DOHH2 (cell line): ENCODE results near the gene DMD.

Experiments used
- H3F3A ChIP-seq: fragments of 200-600 bp; sonication (generic), shearing (Covaris generic); 2 replicates; pipeline ENCODE4 v1.6.0; 2016; ENCODE audit warnings: antibody characterized with exemption, mild to moderate bottlenecking; ENCODE audit not compliant: control insufficient read depth, insufficient read depth
- H3K27ac ChIP-seq: fragments of 200-600 bp; sonication (generic); 2 replicates; pipeline ENCODE4 v1.5.1; 2014; ENCODE audit warnings: low read depth, mild to moderate bottlenecking, low read length, moderate library complexity
- H3K27me3 ChIP-seq: fragments of 200-600 bp; sonication (generic); 2 replicates; pipeline ENCODE4 v1.6.1; 2014; ENCODE audit warnings: mild to moderate bottlenecking, low read length, mixed read lengths; ENCODE audit not compliant: control insufficient read depth
- H3K36me3 ChIP-seq: fragments of 200-600 bp; sonication (generic); 2 replicates; pipeline ENCODE4 v1.6.1; 2014; ENCODE audit warnings: mild to moderate bottlenecking, low read length, moderate library complexity, mixed read lengths; ENCODE audit not compliant: control insufficient read depth
- H3K4me1 ChIP-seq: fragments of 200-600 bp; sonication (generic); 2 replicates; pipeline ENCODE4 v1.6.1; 2014; ENCODE audit warnings: mild to moderate bottlenecking, low read length, mixed read lengths; ENCODE audit not compliant: control insufficient read depth
- H3K4me2 ChIP-seq: fragments of 200-600 bp; sonication (generic); 2 replicates; pipeline ENCODE4 v1.6.0; 2014; ENCODE audit warnings: mild to moderate bottlenecking, low read length, moderate library complexity
- H3K4me3 ChIP-seq: fragments of 200-600 bp; sonication (generic); 2 replicates; pipeline ENCODE4 v1.5.1; 2014; ENCODE audit warnings: mild to moderate bottlenecking, low read length, mixed read lengths
- H3K79me2 ChIP-seq: fragments of 200-600 bp; sonication (generic); 2 replicates; pipeline ENCODE4 v1.6.1; 2014; ENCODE audit warnings: mild to moderate bottlenecking, low read length, mixed read lengths; ENCODE audit not compliant: control insufficient read depth
- H3K9me2 ChIP-seq: fragments of 200-600 bp; sonication (generic); replicated peaks from 2 replicates; pipeline ENCODE4 v1.6.1; 2014; ENCODE audit warnings: mild to moderate bottlenecking, low read length, mixed read lengths; ENCODE audit not compliant: control insufficient read depth
- H3K9me3 ChIP-seq: fragments of 200-600 bp; sonication (generic); 2 replicates; pipeline ENCODE4 v1.6.1; 2014; ENCODE audit warnings: antibody characterized with exemption, low read length, mixed read lengths; ENCODE audit not compliant: control insufficient read depth, insufficient read depth
- H4K20me1 ChIP-seq: fragments of 200-600 bp; sonication (generic); 2 replicates; pipeline ENCODE4 v1.6.0; 2014; ENCODE audit warnings: low read depth, mild to moderate bottlenecking, antibody characterized with exemption, low read length, moderate library complexity; ENCODE audit not compliant: control insufficient read depth, insufficient read depth
- CTCF ChIP-seq: fragments of 200-600 bp; sonication (generic); IDR thresholded peaks from one replicate; pipeline ENCODE4 v1.5.1; 2014; ENCODE audit warnings: antibody characterized with exemption, mild to moderate bottlenecking, low read depth, low read length; ENCODE audit not compliant: poor library complexity, severe bottlenecking
- EZH2phosphoT487 ChIP-seq: fragments of 200-600 bp; sonication (generic); IDR thresholded peaks from 2 replicates; pipeline ENCODE4 v1.6.1; 2017; ENCODE audit warnings: borderline replicate concordance, mild to moderate bottlenecking, antibody characterized with exemption, low read length, moderate library complexity, mixed read lengths

The DMD gene

GRCh38 chrX:32520789-32521188 is 690.6 kb downstream of the DMD start:
- no peaks in the 10 kb centered on the region for H3K9me2 ChIP-seq
- H3K27ac ChIP-seq = no peak overlapping the region
- H3K9me3 ChIP-seq = no peaks in the 10 kb centered on the region
- H3F3A ChIP-seq = no peaks in the 10 kb centered on the region
- TF ChIP-seq EZH2phosphoT487 (no peak), CTCF (no peak)
- no peaks in the 10 kb centered on the region for H3K79me2 ChIP-seq
- H3K4me3 ChIP-seq = no peak overlapping the region
- H3K4me2 ChIP-seq = no peak overlapping the region
- no peaks in the 10 kb centered on the region for H3K36me3 ChIP-seq
- no peaks in the 10 kb centered on the region for H3K4me1 ChIP-seq
- H4K20me1 ChIP-seq = no peaks in the 10 kb centered on the region
- no peaks in the 10 kb centered on the region for H3K27me3 ChIP-seq

GRCh38 chrX:32514986-32515385 is 696.4 kb downstream of the DMD start:
- H3K36me3 ChIP-seq = no peaks in the 10 kb centered on the region
- no peak for TF ChIP-seq EZH2phosphoT487
- no peaks in the 10 kb centered on the region for H3F3A ChIP-seq
- H4K20me1 ChIP-seq = no peaks in the 10 kb centered on the region
- no peak overlapping the region for H3K4me2 ChIP-seq
- no peaks in the 10 kb centered on the region for H3K9me3 ChIP-seq
- H3K27ac ChIP-seq = no peak overlapping the region
- no peaks in the 10 kb centered on the region for H3K9me2 ChIP-seq
- no peaks in the 10 kb centered on the region for H3K27me3 ChIP-seq
- H3K4me3 ChIP-seq = no peak overlapping the region
- no peaks in the 10 kb centered on the region for H3K79me2 ChIP-seq
- no peaks in the 10 kb centered on the region for H3K4me1 ChIP-seq

- no peak overlapping the region for H3K27ac ChIP-seq
- no peaks in the 10 kb centered on the region for H3K9me3 ChIP-seq
- H3K4me1 ChIP-seq = no peaks in the 10 kb centered on the region
- TF ChIP-seq EZH2phosphoT487 (no peak), CTCF (no peak)
- H3K4me3 ChIP-seq = no peak overlapping the region
- no peaks in the 10 kb centered on the region for H3F3A ChIP-seq
- H3K9me2 ChIP-seq = no peaks in the 10 kb centered on the region
- no peaks in the 10 kb centered on the region for H3K36me3 ChIP-seq
- no peaks in the 10 kb centered on the region for H3K79me2 ChIP-seq
- H4K20me1 ChIP-seq = no peaks in the 10 kb centered on the region
- no peaks in the 10 kb centered on the region for H3K27me3 ChIP-seq
- H3K4me2 ChIP-seq = no peak overlapping the region
Observed at GRCh38 chrX:32501606-32502005, 709.7 kb downstream of the DMD start.

- no peak for TF ChIP-seq EZH2phosphoT487
- TF ChIP-seq CTCF = no peak
- no peaks in the 10 kb centered on the region for H3K4me1 ChIP-seq
- no peaks in the 10 kb centered on the region for H3K9me2 ChIP-seq
- H3F3A ChIP-seq = no peaks in the 10 kb centered on the region
- H3K79me2 ChIP-seq = no peaks in the 10 kb centered on the region
- no peaks in the 10 kb centered on the region for H3K36me3 ChIP-seq
- H3K9me3 ChIP-seq = no peaks in the 10 kb centered on the region
- H3K4me2 ChIP-seq = no peak overlapping the region
- H3K27me3 ChIP-seq = no peaks in the 10 kb centered on the region
- no peak overlapping the region for H3K4me3 ChIP-seq
- no peaks in the 10 kb centered on the region for H4K20me1 ChIP-seq
- H3K27ac ChIP-seq = no peak overlapping the region
Observed at GRCh38 chrX:32496671-32497070, 714.7 kb downstream of the DMD start.
